ENCODE measurements around the gene THAP9. TPM values are rescaled to one million over a fixed set of nuclear protein-coding genes. Genes with fewer than 3 reads are reported as not detected.

Gene THAP9, protein sequence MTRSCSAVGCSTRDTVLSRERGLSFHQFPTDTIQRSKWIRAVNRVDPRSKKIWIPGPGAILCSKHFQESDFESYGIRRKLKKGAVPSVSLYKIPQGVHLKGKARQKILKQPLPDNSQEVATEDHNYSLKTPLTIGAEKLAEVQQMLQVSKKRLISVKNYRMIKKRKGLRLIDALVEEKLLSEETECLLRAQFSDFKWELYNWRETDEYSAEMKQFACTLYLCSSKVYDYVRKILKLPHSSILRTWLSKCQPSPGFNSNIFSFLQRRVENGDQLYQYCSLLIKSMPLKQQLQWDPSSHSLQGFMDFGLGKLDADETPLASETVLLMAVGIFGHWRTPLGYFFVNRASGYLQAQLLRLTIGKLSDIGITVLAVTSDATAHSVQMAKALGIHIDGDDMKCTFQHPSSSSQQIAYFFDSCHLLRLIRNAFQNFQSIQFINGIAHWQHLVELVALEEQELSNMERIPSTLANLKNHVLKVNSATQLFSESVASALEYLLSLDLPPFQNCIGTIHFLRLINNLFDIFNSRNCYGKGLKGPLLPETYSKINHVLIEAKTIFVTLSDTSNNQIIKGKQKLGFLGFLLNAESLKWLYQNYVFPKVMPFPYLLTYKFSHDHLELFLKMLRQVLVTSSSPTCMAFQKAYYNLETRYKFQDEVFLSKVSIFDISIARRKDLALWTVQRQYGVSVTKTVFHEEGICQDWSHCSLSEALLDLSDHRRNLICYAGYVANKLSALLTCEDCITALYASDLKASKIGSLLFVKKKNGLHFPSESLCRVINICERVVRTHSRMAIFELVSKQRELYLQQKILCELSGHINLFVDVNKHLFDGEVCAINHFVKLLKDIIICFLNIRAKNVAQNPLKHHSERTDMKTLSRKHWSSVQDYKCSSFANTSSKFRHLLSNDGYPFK
- 1 to 10 TPM in 5 of 6 experiments, under 1 TPM in 1; 0.92 to 3.8 (median 3.0) TPM for total RNA-seq
- long read RNA-seq = 0 reads

DNA sequence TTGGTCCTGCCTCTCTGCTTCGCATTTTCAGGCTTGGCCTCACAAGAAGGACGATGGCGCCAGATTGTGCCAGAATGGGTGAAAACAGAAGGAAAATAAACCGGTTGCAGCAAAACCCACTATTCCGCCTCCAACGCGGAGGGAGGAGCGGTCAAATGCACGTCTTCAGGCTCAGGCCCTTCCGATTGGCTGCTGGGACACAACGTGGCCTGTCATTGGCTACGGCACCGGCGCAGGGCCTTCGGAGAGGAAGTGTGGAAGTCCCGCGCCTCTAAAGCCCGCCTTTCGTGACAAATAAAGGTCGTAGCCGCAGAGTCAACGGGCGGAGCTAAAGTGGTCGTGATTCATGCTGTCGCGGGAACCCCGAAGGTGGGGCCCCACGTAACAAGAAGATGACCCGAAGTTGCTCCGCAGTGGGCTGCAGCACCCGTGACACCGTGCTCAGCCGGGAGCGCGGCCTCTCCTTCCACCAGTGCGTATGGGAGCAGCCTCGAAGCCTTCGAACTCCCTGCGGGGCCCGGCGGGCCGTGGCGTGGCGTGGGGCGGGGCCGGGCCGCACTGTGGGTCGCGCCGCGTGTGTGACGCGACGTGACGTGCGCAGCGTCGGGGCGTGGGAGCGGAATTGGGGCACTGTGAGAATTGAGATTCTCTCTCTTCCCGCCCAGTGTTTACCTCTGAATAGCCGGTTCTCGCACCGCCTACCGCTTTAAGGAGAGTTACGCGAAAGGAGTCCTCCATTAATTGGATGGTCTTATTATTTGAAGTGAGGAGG, at the start of gene THAP9:
TSS of gene THAP9 (plus strand) at position 325 of the 772 bp plus-strand sequence. CDS start at position 393, 68 bp downstream.
- H3K4me3 ChIP-seq = peak within 1 kb of the TSS; percentile 58 to 73 (median 71)
- ATAC-seq (peak; percentile 94 to 98 (median 96)), DNase-seq (peak; percentile 99)
- intact Hi-C loops (cut with DNase I) = loop anchor here in 1 of 2 donors (10.0 kb wide), 1 partner anchor 104 kb away; no protein-coding TSS in a partner anchor
- H3K4me1 ChIP-seq = peaks cover 0 to 16% (median 6%) of the 10 kb centered on the region in 4 donors
- TF ChIP-seq POLR2A (IDR thresholded peaks at IDR 0.05) (peak; percentile 62), CTCF (IDR thresholded peaks at IDR 0.05) (no peak)
- peak within 1 kb of the TSS; percentile 97 for H3K27ac ChIP-seq
- 0% methylated on average over 11 of the region's 67 CpGs for WGBS (ENCODE audit: insufficient coverage, low coverage, low lambda C conversion rate, missing lambda C conversion rate)
- H3K9me3 ChIP-seq = no peaks in the 10 kb centered on the region
- H3K27me3 ChIP-seq = no peaks in the 10 kb centered on the region
- peaks cover 0 to 7% (median 0%) of the 10 kb centered on the region in 4 donors for H3K36me3 ChIP-seq

DNA sequence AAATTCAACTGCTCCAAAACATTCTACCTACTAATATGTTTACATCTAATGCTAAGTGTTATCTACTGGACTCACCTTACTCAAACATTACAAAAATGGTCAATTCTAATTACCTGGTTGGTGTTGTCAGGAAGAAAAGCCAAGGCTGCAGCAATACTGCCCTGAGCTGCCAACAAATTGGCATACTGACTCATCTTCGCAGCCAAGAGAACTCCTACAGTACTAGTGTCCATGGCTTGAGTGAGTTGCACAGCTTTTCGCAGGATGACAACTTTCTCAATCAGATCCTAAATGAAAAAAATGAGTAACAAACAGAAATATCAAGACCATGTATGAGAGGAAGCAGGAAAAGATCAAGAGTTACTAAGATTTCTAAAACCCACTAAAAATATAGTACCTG, 49.2 kb upstream of the THAP9 start:
- DNase-seq (no peak), ATAC-seq (no peak)
- Histone ChIP-seq H3K4me3 (no peak overlapping the region), H3K9me3 (no peaks in the 10 kb centered on the region), H3K27me3 (no peaks in the 10 kb centered on the region), H3K27ac (no peak overlapping the region), H3K36me3 (peaks cover 11 to 87% (median 44%) of the 10 kb centered on the region in 4 donors), H3K4me1 (no peaks in the 10 kb centered on the region)
- intact Hi-C loops (cut with DNase I) = no loop called here
- WGBS (ENCODE audit: insufficient coverage, low coverage, low lambda C conversion rate, missing lambda C conversion rate) = 90% methylated on average over 2 of the region's 2 CpGs
- TF ChIP-seq POLR2A (IDR thresholded peaks at IDR 0.05) = no peak
- no peak for TF ChIP-seq CTCF (IDR thresholded peaks at IDR 0.05)

GRCh38 chr4:82851885-82852750, 48.4 kb upstream of the THAP9 start:
- no peak for DNase-seq
- H3K4me3 ChIP-seq = no peak overlapping the region
- H3K36me3 ChIP-seq = peaks cover 11 to 91% (median 45%) of the 10 kb centered on the region in 4 donors
- 58% methylated on average over 1 of the region's 1 CpG for WGBS (ENCODE audit: insufficient coverage, low coverage, low lambda C conversion rate, missing lambda C conversion rate)
- H3K27ac ChIP-seq = no peak overlapping the region
- H3K27me3 ChIP-seq = no peaks in the 10 kb centered on the region
- intact Hi-C loops (cut with DNase I) = no loop called here
- no peaks in the 10 kb centered on the region for H3K9me3 ChIP-seq
- TF ChIP-seq POLR2A (IDR thresholded peaks at IDR 0.05) (no peak), CTCF (IDR thresholded peaks at IDR 0.05) (peak; percentile 31 to 48 (median 37))
- ATAC-seq = peak in 2 of 4 donors; percentile 45 to 55
- H3K4me1 ChIP-seq = no peaks in the 10 kb centered on the region
